ENCODE results near the gene SERPINH1.

The SERPINH1 gene

GRCh38 chr11:75547177-75547576, 14.9 kb upstream of the SERPINH1 start:
- in situ Hi-C loops (cut with MboI; ENCODE audit: low sequenced_read_pairs, unreplicated experiment) = no loop called here
- TF ChIP-seq CTCF (IDR thresholded peaks at IDR 0.05; ENCODE audit: borderline replicate concordance, control extremely low read depth, extremely low read depth, insufficient read depth, missing control alignments) = no peak
- DNase-seq (ENCODE audit: low spot score) = no peak

- in situ Hi-C loops (cut with MboI; ENCODE audit: low sequenced_read_pairs, unreplicated experiment) = no loop called here
- TF ChIP-seq CTCF (IDR thresholded peaks at IDR 0.05; ENCODE audit: borderline replicate concordance, control extremely low read depth, extremely low read depth, insufficient read depth, missing control alignments) = peak; percentile 50
- DNase-seq (ENCODE audit: low spot score) = peak; percentile 81
Measured at GRCh38 chr11:75547617-75548058, 14.4 kb upstream of the SERPINH1 start.

- no peak for TF ChIP-seq CTCF (IDR thresholded peaks at IDR 0.05; ENCODE audit: borderline replicate concordance, control extremely low read depth, extremely low read depth, insufficient read depth, missing control alignments)
- no peak for DNase-seq (ENCODE audit: low spot score)
- in situ Hi-C loops (cut with MboI; ENCODE audit: low sequenced_read_pairs, unreplicated experiment) = no loop called here
Measured at GRCh38 chr11:75548595-75549272, 13.3 kb upstream of the SERPINH1 start.

- TF ChIP-seq CTCF (IDR thresholded peaks at IDR 0.05; ENCODE audit: borderline replicate concordance, control extremely low read depth, extremely low read depth, insufficient read depth, missing control alignments) = no peak
- in situ Hi-C loops (cut with MboI; ENCODE audit: low sequenced_read_pairs, unreplicated experiment) = no loop called here
- no peak for DNase-seq (ENCODE audit: low spot score)
Measured at GRCh38 chr11:75549370-75549958, 12.6 kb upstream of the SERPINH1 start.

- DNase-seq (ENCODE audit: low spot score) = no peak
- in situ Hi-C loops (cut with MboI; ENCODE audit: low sequenced_read_pairs, unreplicated experiment) = no loop called here
- TF ChIP-seq CTCF (IDR thresholded peaks at IDR 0.05; ENCODE audit: borderline replicate concordance, control extremely low read depth, extremely low read depth, insufficient read depth, missing control alignments) = no peak
Measured at GRCh38 chr11:75553182-75553581, 8.9 kb upstream of the SERPINH1 start.

- TF ChIP-seq CTCF (IDR thresholded peaks at IDR 0.05; ENCODE audit: borderline replicate concordance, control extremely low read depth, extremely low read depth, insufficient read depth, missing control alignments) = no peak
- in situ Hi-C loops (cut with MboI; ENCODE audit: low sequenced_read_pairs, unreplicated experiment) = no loop called here
- no peak for DNase-seq (ENCODE audit: low spot score)
Measured at GRCh38 chr11:75553889-75554257, 8.2 kb upstream of the SERPINH1 start.
